Activated T-cell treated with anti-CD3 and anti-CD28 coated beads, Interleukin-2, amount 50 U/mL, for 72 hours (primary cell): ENCODE data around the gene C2CD2. TPM values are rescaled to one million over a fixed set of nuclear protein-coding genes. Genes with fewer than 3 reads are reported as not detected.
"Not testable (repeated sequence)": the region's sequence is repeated elsewhere in the genome, so short reads cannot be mapped to it uniquely, and the experiment has no call there.

Experiments used
- ATAC-seq, 2 donors: fragments of 150-1000 bp; cut with Tn5 transposase; replicated peaks in 1 of 2; 2 replicates each; pipeline ENCODE4 v1.10.0; 2021; ENCODE audit warnings: moderate library complexity in 2 of 2, mild to moderate bottlenecking in 1 of 2
- DNase-seq, 2 donors: peaks; one replicate each; pipeline ENCODE4 v3.0.0; 2021 to 2022; ENCODE audit warnings: mixed read lengths in 1 of 2
- H3K27ac Mint-ChIP-seq: one replicate; pipeline ENCODE4 v1.8.0; 2022; ENCODE audit warnings: mild to moderate bottlenecking, moderate library complexity, mixed read lengths
- H3K27me3 Mint-ChIP-seq: one replicate; pipeline ENCODE4 v1.8.0; 2022; ENCODE audit warnings: low read depth, mixed read lengths
- H3K36me3 Mint-ChIP-seq, 2 donors: one replicate each; pipeline ENCODE4 v1.8.0; 2022; ENCODE audit warnings: mixed read lengths in 2 of 2, mild to moderate bottlenecking in 1 of 2; ENCODE audit not compliant: insufficient read depth in 2 of 2
- H3K4me1 Mint-ChIP-seq: one replicate; pipeline ENCODE4 v1.8.0; 2022; ENCODE audit warnings: low read depth, mixed read lengths
- H3K4me3 Mint-ChIP-seq, 2 donors: one replicate each; pipeline ENCODE4 v1.8.0; 2022; ENCODE audit warnings: mild to moderate bottlenecking in 2 of 2, mixed read lengths in 2 of 2, moderate library complexity in 2 of 2
- H3K9me3 Mint-ChIP-seq, 2 donors: one replicate each; pipeline ENCODE4 v1.8.0; 2022; ENCODE audit warnings: mixed read lengths in 2 of 2
- total RNA-seq, 2 donors: library from RNA; stranded (reverse); gene quantifications; one replicate each; pipeline ENCODE4 v1.2.3, GENCODE V29; 2022

The C2CD2 gene
- total RNA-seq, 2 donors from 2014 or later = 6.9 to 15.1 TPM

GRCh38 chr21:41961282-41961701, 7.5 kb upstream of the C2CD2 start:
- Mint-ChIP-seq H3K4me1 (peaks cover 22% of the 10 kb centered on the region), H3K36me3 (no peaks in the 10 kb centered on the region), H3K27me3 (peaks cover 23% of the 10 kb centered on the region), H3K4me3 (no peak overlapping the region), H3K9me3 (no peaks in the 10 kb centered on the region), H3K27ac (no peak overlapping the region)
- no peak for ATAC-seq
- DNase-seq = no peak

- Mint-ChIP-seq H3K4me3 (no peak overlapping the region), H3K27ac (no peak overlapping the region), H3K4me1 (peaks cover 22% of the 10 kb centered on the region), H3K27me3 (peaks cover 23% of the 10 kb centered on the region), H3K36me3 (no peaks in the 10 kb centered on the region), H3K9me3 (no peaks in the 10 kb centered on the region)
- ATAC-seq = no peak
- DNase-seq = no peak
These were observed 6.6 kb upstream of the C2CD2 start for GRCh38 chr21:41960386-41960785.

DNA sequence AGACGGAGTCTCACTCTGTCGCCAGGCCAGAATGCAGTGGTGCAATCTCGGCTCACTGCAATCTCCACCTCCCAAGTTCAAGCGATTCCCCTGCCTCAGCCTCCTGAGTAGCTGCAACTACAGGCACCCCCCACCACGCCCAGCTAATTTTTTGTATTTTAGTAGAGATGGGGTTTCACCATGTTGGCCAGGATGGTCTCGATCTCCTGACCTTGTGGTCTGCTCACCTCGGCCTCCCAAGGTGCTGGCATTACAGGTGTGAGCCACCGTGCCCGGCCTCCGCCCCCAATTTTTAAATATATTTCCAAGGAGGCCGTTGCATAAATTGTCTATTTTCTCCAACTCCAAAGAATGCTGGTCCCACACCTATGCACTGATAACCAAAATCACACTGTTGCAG, 5.9 kb upstream of the C2CD2 start:
- not testable (repeated sequence) for H3K27ac Mint-ChIP-seq, H3K9me3 Mint-ChIP-seq, H3K36me3 Mint-ChIP-seq, ATAC-seq, DNase-seq, H3K4me3 Mint-ChIP-seq
- Mint-ChIP-seq H3K27me3 (peaks cover 30% of the 10 kb centered on the region), H3K4me1 (peaks cover 26% of the 10 kb centered on the region)

GRCh38 chr21:41958886-41959563, 5.2 kb upstream of the C2CD2 start:
- H3K4me1 Mint-ChIP-seq = peaks cover 33% of the 10 kb centered on the region
- H3K27me3 Mint-ChIP-seq = peaks cover 36% of the 10 kb centered on the region
- H3K27ac Mint-ChIP-seq = no peak overlapping the region
- no peaks in the 10 kb centered on the region for H3K9me3 Mint-ChIP-seq
- no peak overlapping the region for H3K4me3 Mint-ChIP-seq
- H3K36me3 Mint-ChIP-seq = peaks cover 0 to 2% of the 10 kb centered on the region in 2 donors
- DNase-seq = no peak
- no peak for ATAC-seq

GRCh38 chr21:41957991-41958766, 4.4 kb upstream of the C2CD2 start:
- H3K9me3 Mint-ChIP-seq = no peaks in the 10 kb centered on the region
- no peak for ATAC-seq
- H3K4me3 Mint-ChIP-seq = no peak overlapping the region
- no peak overlapping the region for H3K27ac Mint-ChIP-seq
- peaks cover 0 to 2% of the 10 kb centered on the region in 2 donors for H3K36me3 Mint-ChIP-seq
- DNase-seq = no peak
- peaks cover 33% of the 10 kb centered on the region for H3K4me1 Mint-ChIP-seq
- H3K27me3 Mint-ChIP-seq = peaks cover 36% of the 10 kb centered on the region

GRCh38 chr21:41956926-41957729, 3.3 kb upstream of the C2CD2 start:
- Mint-ChIP-seq H3K4me1 (peaks cover 36% of the 10 kb centered on the region), H3K27ac (no peak overlapping the region), H3K9me3 (no peaks in the 10 kb centered on the region), H3K36me3 (peaks cover 0 to 2% of the 10 kb centered on the region in 2 donors), H3K27me3 (peaks cover 38% of the 10 kb centered on the region), H3K4me3 (no peak overlapping the region)
- DNase-seq = peak in 1 of 2 donors; percentile 16
- ATAC-seq = peak in 1 of 2 donors; percentile 56

DNA sequence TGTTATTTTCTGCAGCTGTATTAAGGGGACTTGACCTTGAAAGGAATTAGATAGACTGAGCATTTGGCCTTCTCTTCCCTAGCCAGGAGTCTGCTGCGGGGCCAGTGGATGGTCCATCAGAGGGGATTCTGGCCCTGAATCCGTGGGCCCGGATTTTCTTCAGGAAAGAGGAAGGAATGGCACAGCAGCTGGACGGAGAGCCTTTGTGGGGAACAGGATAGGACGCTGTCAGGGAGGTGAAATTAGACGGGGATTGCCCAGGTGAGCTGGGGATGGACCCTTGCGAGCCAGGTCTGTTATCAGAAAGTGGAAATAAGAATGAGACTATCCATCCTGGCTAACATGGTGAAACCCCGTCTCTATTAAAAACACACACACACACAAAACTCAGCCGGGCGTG, 1.7 kb upstream of the C2CD2 start:
- Mint-ChIP-seq H3K27me3 (peaks cover 38% of the 10 kb centered on the region), H3K9me3 (no peaks in the 10 kb centered on the region), H3K27ac (no peak overlapping the region), H3K4me1 (peaks cover 31% of the 10 kb centered on the region), H3K36me3 (peaks cover 0 to 2% of the 10 kb centered on the region in 2 donors), H3K4me3 (no peak overlapping the region)
- no peak for ATAC-seq
- DNase-seq = no peak

GRCh38 chr21:41954654-41955499, 1.1 kb upstream of the C2CD2 start:
- Mint-ChIP-seq H3K4me1 (peaks cover 31% of the 10 kb centered on the region), H3K27ac (no peak overlapping the region), H3K4me3 (peak overlapping the region in 1 of 2 donors; percentile 68)

DNA sequence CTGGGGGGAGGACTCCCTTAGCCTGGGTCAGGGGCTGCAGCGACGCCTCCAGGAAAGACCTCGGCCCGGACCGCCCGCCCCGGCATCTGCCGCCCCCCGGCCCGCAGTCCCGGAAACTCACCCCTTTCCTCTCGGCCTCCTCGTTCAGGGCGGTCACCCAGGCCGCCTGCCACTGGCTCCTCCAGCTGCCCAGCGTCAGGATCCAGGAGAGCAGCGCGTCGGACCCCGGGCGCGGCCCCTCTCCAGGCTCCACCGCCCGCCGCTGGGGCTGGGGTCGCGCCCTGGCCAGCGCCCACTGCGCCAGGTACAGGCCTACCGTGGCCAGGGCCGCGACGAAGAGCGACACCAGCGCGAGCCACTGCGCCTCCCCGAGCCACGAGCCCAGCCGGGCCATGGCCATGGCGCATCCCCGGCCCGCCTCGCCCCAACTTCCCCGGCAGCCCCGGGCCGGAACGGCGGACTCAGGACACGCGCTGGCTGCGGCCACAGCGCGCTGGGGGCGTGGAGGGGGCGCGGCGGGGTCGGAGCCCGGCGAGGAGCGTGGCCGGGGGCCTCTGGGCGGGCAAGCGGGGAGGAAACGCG, 478 bp downstream of the C2CD2 start:
- Mint-ChIP-seq H3K27ac (no peak overlapping the region), H3K9me3 (no peaks in the 10 kb centered on the region), H3K36me3 (peaks cover 0 to 2% of the 10 kb centered on the region in 2 donors), H3K4me1 (peaks cover 33% of the 10 kb centered on the region), H3K27me3 (peaks cover 38% of the 10 kb centered on the region), H3K4me3 (peak overlapping the region; percentile 22 to 66)
- DNase-seq (peak in 1 of 2 donors; percentile 14), ATAC-seq (peak; percentile 43 to 46)

More at GRCh38 chr21:41954654-41955499, 1.1 kb upstream of the C2CD2 start:
- peak in 1 of 2 donors; percentile 33 for ATAC-seq
- DNase-seq = no peak
- peaks cover 0 to 2% of the 10 kb centered on the region in 2 donors for H3K36me3 Mint-ChIP-seq
- H3K9me3 Mint-ChIP-seq = no peaks in the 10 kb centered on the region
- H3K27me3 Mint-ChIP-seq = peaks cover 38% of the 10 kb centered on the region

GRCh38 chr21:41952568-41953248, 1.1 kb downstream of the C2CD2 start:
- Mint-ChIP-seq H3K9me3 (no peaks in the 10 kb centered on the region), H3K27ac (no peak overlapping the region), H3K36me3 (peaks cover 0 to 2% of the 10 kb centered on the region in 2 donors), H3K27me3 (peaks cover 37% of the 10 kb centered on the region), H3K4me1 (peaks cover 36% of the 10 kb centered on the region), H3K4me3 (peak overlapping the region; percentile 43 to 66)
- DNase-seq (no peak), ATAC-seq (no peak)

DNA sequence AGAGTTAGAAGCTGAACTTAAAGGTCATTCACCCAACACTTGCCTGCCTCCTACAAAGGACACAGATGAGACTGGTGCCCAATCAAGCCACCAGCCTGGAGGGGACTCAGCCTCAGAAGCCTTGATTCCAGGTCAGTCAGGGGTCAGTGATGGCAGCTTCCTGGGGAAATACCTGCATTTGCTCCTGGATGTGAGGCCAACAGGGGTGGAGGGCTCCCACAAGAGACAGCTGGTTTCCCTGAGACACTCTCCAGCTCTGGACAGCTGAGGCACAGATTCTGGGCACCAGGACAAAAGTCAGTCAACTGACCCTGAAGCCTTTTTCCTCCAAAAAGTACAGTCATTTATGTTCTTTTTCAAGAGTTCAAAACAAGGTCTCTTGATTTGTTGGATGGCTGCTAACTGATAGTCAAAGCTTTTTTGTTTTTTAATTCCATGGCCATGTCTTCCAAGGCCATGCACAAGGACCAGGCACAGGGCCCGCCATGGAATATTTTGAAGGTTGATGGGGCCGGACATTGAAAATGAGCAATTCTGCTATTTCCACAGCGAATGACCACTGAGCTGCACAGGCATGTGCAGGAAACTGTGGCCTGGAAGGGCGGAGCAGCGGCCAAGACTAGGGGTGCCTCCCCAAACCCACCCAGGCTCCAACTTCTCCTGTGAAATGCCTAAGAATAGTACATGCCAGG, 1.8 kb downstream of the C2CD2 start:
- H3K27ac Mint-ChIP-seq = no peak overlapping the region
- H3K9me3 Mint-ChIP-seq = no peaks in the 10 kb centered on the region
- peaks cover 0 to 2% of the 10 kb centered on the region in 2 donors for H3K36me3 Mint-ChIP-seq
- peaks cover 30% of the 10 kb centered on the region for H3K27me3 Mint-ChIP-seq
- peak overlapping the region; percentile 43 to 66 for H3K4me3 Mint-ChIP-seq
- DNase-seq = no peak
- ATAC-seq = no peak
- H3K4me1 Mint-ChIP-seq = peaks cover 30% of the 10 kb centered on the region
